MG63 (cell line): ENCODE measurements around the gene UNC45A. TPM values are rescaled to one million over a fixed set of nuclear protein-coding genes. Genes with fewer than 3 reads are reported as not detected.
"Not testable (repeated sequence)": the region's sequence is repeated elsewhere in the genome, so short reads cannot be mapped to it uniquely, and the experiment has no call there.

Experiments used
- DNase-seq: peaks from one replicate; pipeline ENCODE4 v3.0.0-alpha.2; 2020
- H3K27me3 ChIP-seq: fragments of 250-450 bp; sonication (Bioruptor Pico); 2 replicates; pipeline ENCODE4 v1.5.1; 2020; ENCODE audit warnings: mild to moderate bottlenecking, moderate library complexity
- H3K36me3 ChIP-seq: fragments of 250-450 bp; sonication (Bioruptor Pico); 2 replicates; pipeline ENCODE4 v1.5.1; 2020; ENCODE audit warnings: mild to moderate bottlenecking, moderate library complexity
- H3K4me3 ChIP-seq: fragments of 250-450 bp; sonication (Bioruptor Pico); 2 replicates; pipeline ENCODE4 v1.5.1; 2020; ENCODE audit warnings: mild to moderate bottlenecking, moderate library complexity
- H3K9me3 ChIP-seq: fragments of 250-450 bp; sonication (Bioruptor Pico); 2 replicates; pipeline ENCODE4 v1.5.1; 2020; ENCODE audit warnings: mild to moderate bottlenecking, moderate library complexity
- total RNA-seq: library from RNA; depleted of rRNA; stranded (reverse); fragments of >200 nt; shearing (Covaris generic); gene quantifications from 2 replicates; pipeline ENCODE4 v1.2.3, GENCODE V29; 2014; ENCODE audit warnings: low replicate concordance

Gene UNC45A
- total RNA-seq, 1 experiment from 2014 or later: 64.2 TPM

GRCh38 chr15:90911906-90912769, 22.9 kb upstream of the UNC45A start:
- Histone ChIP-seq H3K27me3 (no peaks in the 10 kb centered on the region), H3K4me3 (no peak overlapping the region), H3K9me3 (no peaks in the 10 kb centered on the region), H3K36me3 (peaks cover 44% of the 10 kb centered on the region)
- no peak for DNase-seq

- Histone ChIP-seq H3K36me3 (peaks cover 38% of the 10 kb centered on the region), H3K9me3 (no peaks in the 10 kb centered on the region), H3K27me3 (no peaks in the 10 kb centered on the region), H3K4me3 (no peak overlapping the region)
- DNase-seq: no peak
Measured at GRCh38 chr15:90912770-90913075, 22.4 kb upstream of the UNC45A start.

DNA sequence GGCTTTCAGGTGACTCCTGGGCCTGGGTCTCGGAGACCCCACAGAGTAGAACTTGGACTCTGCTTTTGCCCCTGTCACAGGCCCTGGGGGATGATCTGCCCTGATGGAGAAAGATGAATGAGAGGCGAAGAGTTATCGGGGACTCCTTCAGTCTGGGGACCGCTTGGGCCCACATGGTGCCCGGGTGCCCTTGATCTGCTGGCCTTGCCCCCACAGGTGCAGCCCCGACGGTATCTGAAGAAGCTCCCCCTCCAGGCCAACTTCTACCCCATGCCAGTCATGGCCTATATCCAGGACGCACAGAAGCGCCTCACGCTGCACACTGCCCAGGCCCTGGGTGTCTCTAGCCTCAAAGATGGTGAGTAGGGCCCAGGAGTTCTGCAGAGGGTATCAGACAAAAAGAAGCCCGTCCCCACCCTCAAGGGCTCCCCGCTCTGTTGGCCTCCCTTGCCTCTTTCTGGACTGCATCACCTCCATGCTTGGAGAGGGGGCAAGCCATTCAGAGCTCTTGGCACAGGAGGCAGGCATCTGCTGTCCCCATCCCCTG, 21.6 kb upstream of the UNC45A start:
- Histone ChIP-seq H3K27me3 (no peaks in the 10 kb centered on the region), H3K4me3 (no peak overlapping the region), H3K9me3 (no peaks in the 10 kb centered on the region), H3K36me3 (peaks cover 42% of the 10 kb centered on the region)
- DNase-seq: no peak

- Histone ChIP-seq H3K27me3 (no peaks in the 10 kb centered on the region), H3K36me3 (peaks cover 51% of the 10 kb centered on the region), H3K4me3 (no peak overlapping the region), H3K9me3 (no peaks in the 10 kb centered on the region)
- DNase-seq: no peak
Measured at GRCh38 chr15:90914305-90915080, 20.6 kb upstream of the UNC45A start.

DNA sequence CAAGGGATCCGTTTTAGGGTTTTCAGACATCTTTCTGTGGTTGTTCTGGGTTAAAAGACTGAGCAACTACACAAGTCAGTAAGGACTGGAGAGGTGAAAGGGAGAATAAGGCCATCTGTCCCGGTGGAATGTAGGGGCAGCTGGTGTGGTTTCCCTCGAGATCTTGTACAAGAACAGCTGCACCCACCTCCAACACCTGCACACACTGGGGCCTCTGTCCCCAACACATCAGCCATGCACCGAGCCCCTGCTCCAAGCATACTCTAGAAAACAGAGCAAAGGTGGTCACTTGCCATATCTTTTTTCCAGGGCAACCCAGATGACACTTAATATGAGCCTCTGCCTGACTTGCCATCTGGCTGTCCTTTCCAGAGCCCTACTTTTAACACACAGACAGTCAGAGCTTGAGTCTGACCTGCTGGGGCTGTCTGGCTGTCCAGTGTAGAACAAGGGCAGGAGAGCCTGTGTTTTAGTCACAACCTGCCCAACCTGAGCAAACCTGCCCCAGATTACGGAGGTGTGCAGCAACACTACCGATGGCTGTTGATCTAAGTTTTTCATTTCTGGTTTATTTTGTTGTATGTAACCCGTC, 19.8 kb upstream of the UNC45A start:
- DNase-seq: no peak
- Histone ChIP-seq H3K4me3 (no peak overlapping the region), H3K27me3 (no peaks in the 10 kb centered on the region), H3K36me3 (peaks cover 50% of the 10 kb centered on the region), H3K9me3 (no peaks in the 10 kb centered on the region)

DNA sequence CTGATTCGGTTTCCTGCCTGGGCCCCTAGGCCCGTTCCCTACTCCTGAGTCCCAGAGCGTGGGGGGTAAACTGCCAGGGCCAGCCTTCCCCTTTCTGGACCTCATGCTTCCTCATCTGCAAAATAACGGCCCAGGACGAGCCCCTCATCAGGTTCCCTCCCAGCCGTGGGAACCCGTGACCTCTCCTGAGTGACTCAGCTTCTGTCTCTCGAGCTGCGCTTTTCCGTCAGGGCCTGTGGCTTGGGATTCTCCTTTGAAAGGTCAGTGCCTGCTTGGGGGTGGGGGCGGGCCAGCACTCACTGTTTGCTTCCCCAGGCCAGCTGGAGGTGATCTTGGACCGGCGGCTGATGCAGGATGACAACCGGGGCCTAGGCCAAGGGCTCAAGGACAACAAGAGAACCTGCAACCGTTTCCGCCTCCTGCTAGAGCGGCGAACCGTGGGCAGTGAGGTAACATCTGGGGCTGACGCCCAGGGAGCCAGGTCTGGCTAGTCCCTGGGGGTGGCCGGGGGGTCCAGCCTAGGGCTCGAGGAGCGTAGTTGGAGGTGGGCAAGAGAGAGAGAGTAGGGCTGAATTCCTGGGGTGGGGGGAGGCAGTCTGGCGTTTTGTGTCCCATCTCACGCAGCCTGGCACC, 19.2 kb upstream of the UNC45A start:
- no peaks in the 10 kb centered on the region for H3K9me3 ChIP-seq
- H3K36me3 ChIP-seq: peaks cover 47% of the 10 kb centered on the region
- DNase-seq: no peak
- H3K4me3 ChIP-seq: no peak overlapping the region
- H3K27me3 ChIP-seq: no peaks in the 10 kb centered on the region

GRCh38 chr15:90916461-90916860, 18.6 kb upstream of the UNC45A start:
- Histone ChIP-seq H3K27me3 (no peaks in the 10 kb centered on the region), H3K9me3 (no peaks in the 10 kb centered on the region), H3K4me3 (no peak overlapping the region), H3K36me3 (peaks cover 48% of the 10 kb centered on the region)
- no peak for DNase-seq

GRCh38 chr15:90917569-90917968, 17.5 kb upstream of the UNC45A start:
- peaks cover 43% of the 10 kb centered on the region for H3K36me3 ChIP-seq
- H3K27me3 ChIP-seq: no peaks in the 10 kb centered on the region
- H3K9me3 ChIP-seq: no peaks in the 10 kb centered on the region
- DNase-seq: no peak
- H3K4me3 ChIP-seq: no peak overlapping the region

GRCh38 chr15:90918034-90918788, 16.9 kb upstream of the UNC45A start:
- Histone ChIP-seq H3K27me3 (no peaks in the 10 kb centered on the region), H3K4me3 (no peak overlapping the region), H3K36me3 (peaks cover 38% of the 10 kb centered on the region), H3K9me3 (no peaks in the 10 kb centered on the region)
- no peak for DNase-seq

DNA sequence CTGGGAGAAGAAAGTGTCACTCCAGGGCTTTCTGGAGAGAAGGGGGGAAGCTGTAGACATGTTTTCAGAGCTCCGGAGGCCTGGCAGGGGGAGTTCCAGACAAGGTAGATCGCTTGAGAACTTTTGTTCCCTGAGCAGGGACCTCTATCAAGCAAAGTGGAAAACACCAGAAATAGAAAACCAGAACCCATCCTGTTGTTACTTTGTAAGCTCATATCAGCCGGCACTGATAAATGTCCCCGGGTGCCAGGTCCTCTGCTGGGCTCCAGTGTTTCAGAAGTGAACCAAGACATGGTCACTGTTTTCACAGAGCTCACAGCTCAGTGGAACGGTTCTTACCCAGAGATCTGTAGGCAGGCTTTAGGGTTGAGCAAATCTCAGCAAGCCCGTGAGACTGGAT, 16.2 kb upstream of the UNC45A start:
- Histone ChIP-seq H3K27me3 (no peaks in the 10 kb centered on the region), H3K4me3 (no peak overlapping the region), H3K36me3 (peaks cover 36% of the 10 kb centered on the region), H3K9me3 (no peaks in the 10 kb centered on the region)
- DNase-seq: no peak

GRCh38 chr15:90921887-90922286, 13.2 kb upstream of the UNC45A start:
- no peak overlapping the region for H3K4me3 ChIP-seq
- no peak for DNase-seq

DNA sequence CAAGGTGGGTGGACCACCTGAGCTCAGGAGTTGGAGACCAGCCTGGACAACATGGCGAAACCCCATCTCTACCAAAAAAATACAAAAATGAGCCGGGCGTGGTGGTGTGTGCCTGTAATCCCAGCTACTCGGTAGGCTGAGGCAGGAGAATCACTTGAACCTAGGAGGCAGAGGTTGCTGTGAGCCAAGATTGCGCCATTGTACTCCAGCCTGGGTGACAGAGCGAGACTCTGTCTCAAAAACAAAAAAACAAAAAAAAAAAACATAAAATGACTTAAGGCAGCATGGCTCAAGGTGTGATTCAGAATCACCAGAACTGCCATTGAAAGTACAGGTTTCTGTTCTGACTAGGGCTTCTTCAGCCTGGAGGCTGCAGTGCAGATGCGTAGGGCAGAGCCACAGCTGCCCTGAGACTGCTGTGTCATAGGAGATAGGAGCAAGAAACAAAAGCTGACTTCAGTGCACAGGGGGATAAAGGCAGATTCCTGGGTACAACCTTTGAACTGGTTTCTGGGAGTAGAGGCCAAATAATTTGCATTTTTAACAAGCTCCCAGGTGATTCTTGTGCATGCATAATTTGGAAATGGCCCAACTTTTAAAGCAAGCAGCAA, 12.3 kb upstream of the UNC45A start:
- not testable (repeated sequence) for H3K9me3 ChIP-seq, DNase-seq, H3K27me3 ChIP-seq, H3K4me3 ChIP-seq
- H3K36me3 ChIP-seq: peaks cover 26% of the 10 kb centered on the region

More at GRCh38 chr15:90921887-90922286, 13.2 kb upstream of the UNC45A start:
- H3K9me3 ChIP-seq: no peaks in the 10 kb centered on the region
- H3K27me3 ChIP-seq: no peaks in the 10 kb centered on the region
- H3K36me3 ChIP-seq: peaks cover 26% of the 10 kb centered on the region

GRCh38 chr15:90924375-90924774, 10.7 kb upstream of the UNC45A start:
- Histone ChIP-seq H3K36me3 (peaks cover 14% of the 10 kb centered on the region), H3K27me3 (no peaks in the 10 kb centered on the region), H3K9me3 (no peaks in the 10 kb centered on the region), H3K4me3 (no peak overlapping the region)
- DNase-seq: no peak

- H3K36me3 ChIP-seq, DNase-seq, H3K27me3 ChIP-seq, H3K4me3 ChIP-seq, H3K9me3 ChIP-seq: not testable (repeated sequence)
Measured at GRCh38 chr15:90926766-90927165, 8.3 kb upstream of the UNC45A start.

DNA sequence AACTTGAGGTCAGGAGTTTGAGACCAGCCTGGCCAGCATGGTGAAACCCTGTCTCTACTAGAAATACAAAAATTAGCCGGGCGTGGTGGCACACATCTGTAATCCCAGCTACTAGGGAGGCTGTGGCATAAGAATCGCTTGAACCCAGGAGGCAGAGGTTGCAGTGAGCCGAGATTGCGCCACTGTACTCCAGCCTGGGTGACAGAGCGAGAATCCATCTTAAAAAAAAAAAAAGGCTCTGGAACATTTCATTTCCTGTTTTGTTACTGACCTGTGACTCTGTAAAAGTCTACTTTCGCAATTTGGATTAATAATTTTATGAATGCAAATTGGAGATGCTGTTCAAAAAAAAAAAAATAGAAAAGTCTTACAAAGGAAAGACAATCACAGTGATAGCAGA, 7.0 kb upstream of the UNC45A start:
- not testable (repeated sequence) for H3K27me3 ChIP-seq, H3K9me3 ChIP-seq

More for the DNA sequence above, 7.0 kb upstream of the UNC45A start:
- DNase-seq, H3K36me3 ChIP-seq, H3K4me3 ChIP-seq: not testable (repeated sequence)
